NCI-H1092 (cell line): Measurements from ENCODE around the gene RBFOX1.

Experiments
- DNase-seq: peaks from one replicate; lab custom pipeline; 2025; lab: John Stamatoyannopoulos, UW

The RBFOX1 gene

GRCh38 chr16:7332611-7333010, at the start of gene RBFOX1:
TSS of gene RBFOX1 (plus strand) at chr16:7332845.
- no peak for DNase-seq

DNA sequence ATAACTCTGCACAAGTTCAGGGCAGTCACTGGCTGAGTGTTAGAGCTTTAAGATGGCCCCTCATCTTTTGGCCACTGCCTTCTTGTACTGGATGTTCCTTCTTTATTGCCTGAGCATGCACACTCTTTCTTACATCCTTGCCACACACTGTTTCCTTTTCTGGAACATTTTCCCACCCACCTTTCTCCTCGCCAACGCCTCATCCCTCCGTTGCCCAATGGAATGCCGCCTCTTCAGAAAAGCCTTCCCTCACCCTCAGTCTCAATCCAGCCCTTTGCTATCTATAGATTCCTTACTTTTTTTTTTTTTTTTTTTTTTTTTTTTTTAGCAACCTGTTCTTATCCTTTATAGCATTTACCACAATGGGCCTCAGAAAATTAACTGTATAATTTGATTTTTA, 47.9 kb upstream of the RBFOX1 start:
- no peak for DNase-seq

GRCh38 chr16:7285520-7285919, 47.1 kb upstream of the RBFOX1 start:
- no peak for DNase-seq

- DNase-seq: no peak
Measured at GRCh38 chr16:7289299-7289698, 43.3 kb upstream of the RBFOX1 start.

- DNase-seq: no peak
Measured at GRCh38 chr16:7290682-7291081, 42.0 kb upstream of the RBFOX1 start.

DNA sequence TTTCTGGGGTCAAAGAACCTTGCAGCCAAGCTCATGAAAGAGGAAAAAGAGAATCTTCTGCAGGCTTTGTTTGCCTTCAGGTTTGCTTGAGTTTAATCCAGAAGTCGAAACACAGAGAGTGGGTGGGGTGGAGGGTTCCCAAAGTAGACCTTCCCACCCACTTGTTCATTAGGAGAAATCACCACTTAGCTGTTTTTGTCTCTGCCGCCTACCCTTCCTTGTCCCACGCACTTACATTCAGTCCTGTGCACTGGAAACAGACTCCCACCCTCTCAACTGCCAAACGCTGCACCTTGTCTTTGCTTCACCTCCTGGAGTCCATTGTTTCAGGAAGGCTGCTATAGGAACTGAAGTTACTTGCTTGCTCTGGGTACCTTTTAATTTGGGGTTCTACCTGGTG, 38.6 kb upstream of the RBFOX1 start:
- no peak for DNase-seq

DNA sequence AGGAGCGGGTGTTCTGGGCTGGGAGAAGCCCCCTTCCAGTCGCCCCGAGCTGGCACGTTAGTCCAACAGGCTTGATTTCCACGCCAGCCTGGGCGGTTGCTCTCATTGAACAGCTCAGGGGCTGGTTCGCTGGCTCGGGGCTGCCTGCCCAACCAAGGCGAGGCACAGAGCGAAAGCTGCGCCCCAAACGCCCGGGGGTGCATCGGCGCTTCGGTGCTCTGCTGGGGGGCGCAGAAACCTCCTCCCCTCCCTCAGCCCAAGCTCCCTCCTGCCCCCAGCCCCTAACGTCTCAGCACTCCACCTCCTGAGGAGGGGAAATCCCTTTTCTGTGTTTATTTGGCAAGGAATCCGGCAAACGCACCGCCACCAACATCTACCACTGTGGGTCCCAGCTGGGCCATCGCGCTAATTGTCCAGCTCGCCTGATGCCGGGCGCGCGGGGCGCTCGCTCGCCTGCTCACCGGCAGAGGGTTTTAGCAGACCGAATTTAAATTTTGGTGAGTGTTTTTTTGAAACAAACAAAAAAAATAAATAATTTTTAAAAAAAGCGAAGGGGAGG, 29.5 kb upstream of the RBFOX1 start:
- DNase-seq: peak; percentile 46

GRCh38 chr16:7303660-7304200, 28.9 kb upstream of the RBFOX1 start:
- no peak for DNase-seq

DNA sequence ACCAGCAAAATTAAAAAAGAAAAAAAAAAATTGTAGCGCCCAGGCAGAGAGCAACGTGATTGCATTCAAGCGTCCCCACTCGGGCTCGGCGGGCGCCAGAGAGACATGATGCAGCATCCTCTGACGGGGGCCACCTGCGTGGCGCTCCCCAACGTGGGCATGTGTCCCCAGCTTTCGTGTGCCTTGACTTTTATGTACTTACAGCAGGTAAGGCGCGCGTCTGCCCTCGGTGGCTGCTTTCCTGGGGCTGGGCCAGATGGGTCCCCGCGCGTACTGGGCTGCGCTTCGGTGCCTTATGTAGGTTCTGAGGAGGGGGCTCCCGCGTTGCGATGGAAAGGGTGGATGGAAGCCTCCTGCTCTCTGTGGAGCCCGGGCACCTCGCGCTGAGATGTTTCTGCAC, 28.4 kb upstream of the RBFOX1 start:
- no peak for DNase-seq

DNA sequence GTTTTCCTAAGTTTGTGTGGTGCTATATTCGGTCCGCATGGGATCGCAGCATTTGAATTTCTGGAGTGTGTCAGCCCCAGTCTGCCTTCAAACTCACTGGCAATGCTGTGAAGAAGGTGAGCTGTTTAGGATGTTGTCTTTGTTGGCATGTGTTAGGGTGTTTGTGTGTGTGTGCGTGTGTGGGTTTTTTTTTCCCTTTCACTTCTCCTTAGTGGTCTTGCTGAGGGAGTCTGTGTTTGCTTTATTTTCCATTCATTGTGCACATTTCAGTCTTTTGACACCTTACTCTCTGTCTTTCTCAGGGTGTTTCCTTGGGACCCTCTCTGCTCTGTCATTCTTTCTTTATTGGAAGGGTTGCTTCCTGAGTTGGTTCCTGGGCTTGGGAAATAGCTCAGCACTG, 27.7 kb upstream of the RBFOX1 start:
- no peak for DNase-seq

DNA sequence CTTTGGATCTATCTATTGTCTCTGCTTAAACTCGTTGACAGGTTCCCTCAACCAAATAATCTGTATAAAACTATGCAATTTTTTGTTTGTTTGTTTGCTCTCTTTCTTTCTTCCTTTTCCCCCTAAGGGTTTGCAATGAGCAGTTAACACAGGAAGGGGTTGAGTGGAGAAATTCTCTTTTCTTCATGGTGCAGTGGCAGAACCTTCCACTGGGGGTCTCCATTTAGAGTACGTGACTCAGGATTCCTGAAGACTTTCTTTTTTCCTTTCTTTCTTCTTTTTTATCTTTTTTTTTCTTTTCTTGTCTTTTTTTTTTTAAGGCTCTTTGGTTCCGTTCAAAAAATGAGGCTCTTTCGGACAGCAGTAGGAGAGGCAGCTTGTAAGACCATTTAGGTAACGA, 19.5 kb upstream of the RBFOX1 start:
- no peak for DNase-seq

GRCh38 chr16:7314163-7314562, 18.5 kb upstream of the RBFOX1 start:
- DNase-seq: no peak

DNA sequence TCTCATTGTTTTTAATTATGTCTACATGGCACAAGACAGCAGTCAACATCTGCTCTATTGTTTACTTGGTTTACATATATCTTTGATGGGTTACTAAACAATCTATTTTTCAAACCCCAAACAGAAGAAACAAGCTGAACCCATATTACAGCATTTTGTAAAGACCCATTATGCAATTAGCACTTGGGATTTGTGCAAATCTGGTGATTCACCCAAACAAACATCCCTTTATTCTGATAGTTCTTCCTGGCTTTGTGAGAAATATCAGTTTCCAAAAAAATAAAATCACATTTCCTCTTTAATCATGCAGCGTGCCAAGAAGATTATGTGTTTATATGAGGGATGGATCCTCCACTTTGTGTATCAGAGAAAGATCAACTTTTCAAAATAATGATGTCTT, 16.8 kb upstream of the RBFOX1 start:
- DNase-seq: peak; percentile 19

DNA sequence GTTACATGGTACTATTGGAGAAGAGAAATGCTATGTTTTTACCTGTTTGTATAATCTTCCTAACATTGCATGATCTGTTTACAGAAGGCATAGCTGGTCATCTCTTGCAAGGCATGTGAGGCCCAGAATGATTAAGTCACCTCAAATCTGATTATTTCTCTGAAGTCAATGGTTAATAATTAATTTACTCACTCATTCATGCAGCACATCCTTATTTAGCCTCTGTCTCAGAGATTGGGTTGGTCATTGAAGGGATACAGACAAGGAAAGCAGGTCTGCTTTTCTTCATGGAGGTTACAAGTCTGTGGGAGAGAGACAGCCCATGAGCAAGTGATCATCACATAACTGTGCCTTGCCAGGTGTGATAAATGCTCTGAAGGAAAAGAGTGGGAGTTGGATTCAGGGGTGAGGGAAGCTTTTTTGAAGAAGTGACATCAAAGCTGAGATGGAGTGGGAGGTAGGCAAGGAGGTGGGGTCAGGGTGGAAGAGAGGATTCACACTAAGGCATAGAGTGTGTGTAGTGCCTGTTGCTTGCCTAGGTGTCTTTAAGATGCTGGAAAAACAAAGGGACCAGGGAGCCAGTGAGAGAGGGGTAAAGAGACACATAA, 16.3 kb upstream of the RBFOX1 start:
- DNase-seq: no peak

DNA sequence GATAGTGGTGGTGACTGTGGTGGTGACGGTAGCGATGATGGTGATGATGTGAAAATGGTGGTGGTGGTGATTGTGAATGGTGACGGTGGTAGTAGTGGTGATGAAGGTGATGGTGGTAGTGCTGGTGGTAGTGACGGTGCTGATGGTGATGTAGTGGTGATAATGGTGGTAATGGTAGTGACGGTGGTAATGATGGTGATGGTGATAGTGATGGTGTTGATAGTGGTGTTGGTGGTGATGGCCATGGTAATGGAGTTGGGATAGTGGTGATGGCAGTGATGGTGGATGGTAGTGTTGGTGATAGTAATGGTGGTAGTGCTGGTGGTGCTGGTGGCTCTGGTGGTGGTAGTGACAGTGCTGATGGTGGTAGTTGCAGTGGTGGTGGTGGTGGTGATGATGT, 14.7 kb upstream of the RBFOX1 start:
- no peak for DNase-seq

- DNase-seq: no peak
Measured at GRCh38 chr16:7318686-7319085, 14.0 kb upstream of the RBFOX1 start.

DNA sequence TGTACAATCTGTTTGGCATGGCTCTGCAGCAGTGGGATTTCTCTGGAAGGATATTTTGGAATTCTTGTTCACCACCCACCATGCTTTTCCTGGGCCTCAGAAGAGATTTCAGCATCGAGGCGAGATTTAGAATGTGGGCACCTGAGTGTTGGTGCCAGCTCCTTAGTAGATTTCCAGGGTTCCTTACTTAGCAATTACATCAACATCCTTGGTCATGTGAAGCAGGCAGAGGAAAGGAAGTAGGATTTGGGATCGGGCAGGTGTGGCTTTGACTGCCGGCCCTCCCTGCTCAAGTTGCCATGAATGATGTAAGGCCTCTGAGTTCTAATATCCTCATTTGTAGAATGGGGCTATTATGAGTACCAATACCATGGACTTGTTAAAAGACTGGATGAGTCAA, 13.1 kb upstream of the RBFOX1 start:
- DNase-seq: no peak

DNA sequence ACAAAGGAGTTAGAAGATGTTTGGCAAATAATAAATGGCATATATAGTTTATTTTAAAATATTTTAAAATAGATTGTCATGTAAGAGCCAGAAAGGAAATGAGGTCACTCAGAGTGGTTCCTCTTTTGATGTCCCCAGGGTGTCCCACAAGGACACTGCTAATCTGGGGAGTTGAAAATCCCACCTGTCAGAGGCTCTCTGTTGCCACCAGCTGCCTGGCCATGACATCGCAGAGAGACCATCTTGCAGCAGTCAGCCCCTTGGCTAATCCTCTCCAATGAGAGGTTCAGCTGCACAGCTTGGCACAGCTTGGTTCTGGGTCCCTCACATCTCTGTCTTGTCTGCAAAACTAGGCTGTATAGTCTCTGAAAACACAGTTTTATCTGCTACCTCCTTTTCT, 11.0 kb upstream of the RBFOX1 start:
- no peak for DNase-seq

GRCh38 chr16:7324321-7324720, 8.3 kb upstream of the RBFOX1 start:
- DNase-seq: no peak

GRCh38 chr16:7325834-7326233, 6.8 kb upstream of the RBFOX1 start:
- DNase-seq: no peak

- no peak for DNase-seq
Measured at GRCh38 chr16:7330709-7331108, 1.9 kb upstream of the RBFOX1 start.

DNA sequence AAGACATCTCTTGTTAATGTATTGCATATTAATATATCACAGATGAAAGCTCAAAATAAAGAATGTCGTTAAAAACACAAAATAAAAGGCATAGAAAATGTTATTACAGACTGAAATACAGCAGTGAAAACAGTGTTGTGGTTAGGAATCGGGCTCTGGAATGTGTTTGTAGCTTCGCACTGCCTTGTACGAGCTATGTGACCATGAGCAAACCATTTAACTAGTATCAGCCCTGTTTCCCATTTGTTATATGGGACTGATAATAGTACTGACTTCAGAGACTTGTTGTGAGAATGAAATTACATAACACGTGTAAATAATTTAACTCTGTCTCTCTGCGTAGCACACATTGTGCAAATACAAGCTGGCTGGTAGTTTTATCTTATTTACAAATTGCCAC, 648 bp upstream of the RBFOX1 start:
- DNase-seq: no peak

DNA sequence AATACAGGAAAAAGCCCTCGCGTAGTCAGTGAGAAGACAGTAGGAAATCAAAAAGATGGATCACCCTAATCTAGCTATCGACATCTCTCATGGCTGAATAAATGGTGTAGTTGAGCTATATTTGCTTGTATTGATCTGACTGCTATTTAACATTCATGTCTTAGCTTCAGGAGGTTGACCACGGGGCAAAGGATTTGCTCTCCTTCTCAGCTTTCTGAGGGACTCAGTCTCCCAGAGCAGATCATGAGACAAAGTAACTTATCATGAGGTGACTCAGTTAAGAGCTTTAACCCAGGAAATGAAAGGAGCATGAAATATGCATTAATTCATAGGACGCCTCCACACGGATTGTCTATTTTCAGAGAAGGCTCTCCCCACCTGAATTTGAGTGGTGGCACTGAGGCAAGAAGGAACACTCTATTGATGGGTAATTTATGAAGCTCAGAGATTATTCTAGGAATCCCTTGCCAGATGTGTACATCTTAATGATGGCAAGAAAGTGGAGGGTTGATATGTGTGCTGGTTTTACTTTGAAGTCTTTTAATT, 608 bp downstream of the RBFOX1 start:
- no peak for DNase-seq
